Heart left ventricle (tissue), 16 donors: ENCODE data around the gene TGFB1. TPM values are rescaled to one million over a fixed set of nuclear protein-coding genes. Genes with fewer than 3 reads are reported as not detected.
"Not testable (repeated sequence)": the region's sequence is repeated elsewhere in the genome, so short reads cannot be mapped to it uniquely, and the experiment has no call there.

Experiments used
- ATAC-seq, 4 donors: fragments of 200-7000 bp; cut with Tn5 transposase; one replicate each; pipeline ENCODE4 v1.9.1; 2020 to 2022; ENCODE audit warnings: moderate library complexity in 4 of 4, mild to moderate bottlenecking in 3 of 4, moderate number of reproducible peaks in 1 of 4
- DNase-seq, 5 donors: peaks; one replicate each; pipeline ENCODE4 v3.0.0-alpha.2; 2020
- H3K27ac ChIP-seq, 12 donors: fragments of 200-600 bp; sonication (generic) in 4 of 12; one replicate each; pipeline versions ENCODE4 v1.5.0 to v1.8.0; 2016 to 2022; ENCODE audit warnings: mild to moderate bottlenecking in 2 of 12
- H3K27me3 ChIP-seq, 9 donors: fragments of 200-600 bp; sonication (generic) in 2 of 9; one replicate each; pipeline versions ENCODE4 v1.5.1 to v1.8.0; 2016 to 2022; ENCODE audit warnings: mild to moderate bottlenecking in 3 of 9
- H3K36me3 ChIP-seq, 9 donors: fragments of 200-600 bp; sonication (generic) in 2 of 9; one replicate each; pipeline versions ENCODE4 v1.5.0 to v1.8.0; 2018 to 2022; ENCODE audit warnings: mild to moderate bottlenecking in 2 of 9
- H3K4me1 ChIP-seq, 12 donors: fragments of 200-600 bp; sonication (generic) in 4 of 12; one replicate each; pipeline versions ENCODE4 v1.5.0 to v1.8.0; 2016 to 2022; ENCODE audit warnings: mild to moderate bottlenecking in 3 of 12
- H3K4me3 ChIP-seq, 12 donors: fragments of 200-600 bp; sonication (generic) in 4 of 12; one replicate each; pipeline versions ENCODE4 v1.5.0 to v1.8.0; 2017 to 2022; ENCODE audit warnings: mild to moderate bottlenecking in 9 of 12, moderate library complexity in 4 of 12
- H3K9me3 ChIP-seq, 12 donors: fragments of 200-600 bp; sonication (generic) in 4 of 12; one replicate each; pipeline versions ENCODE4 v1.5.0 to v1.8.0; 2016 to 2022; ENCODE audit warnings: mild to moderate bottlenecking in 1 of 12
- CTCF ChIP-seq, 12 donors: fragments of 200-600 bp; sonication (generic) in 4 of 12; IDR thresholded peaks; one replicate each; pipeline versions ENCODE4 v1.5.0 to v1.8.0; 2018 to 2022; ENCODE audit warnings: antibody characterized with exemption in 12 of 12, mild to moderate bottlenecking in 5 of 12
- POLR2A ChIP-seq, 2 donors: fragments of 450-650 bp; IDR thresholded peaks; one replicate each; pipeline ENCODE4 v1.6.1; 2017; ENCODE audit warnings: antibody characterized with exemption in 2 of 2, mild to moderate bottlenecking in 2 of 2, moderate library complexity in 2 of 2
- WGBS, 4 donors: extraction: QIAGEN DNeasy Blood & Tissue Kit in 2 of 4; methylation state at CpG; one replicate each; pipeline versions ENCODE4 v1.1.5 to v1.1.7; 2013 to 2018; 5-methylcytosine and 5-hydroxymethylcytosine counted together
- intact Hi-C, 10 donors: fragments of 100-400 bp; cut with DNase I; formaldehyde crosslinking; loops; one replicate each; pipeline versions ENCODE4 v1.11.1 to v1.14.2; 2022
- polyA plus RNA-seq, 2 donors: library from polyadenylated mRNA; stranded (reverse); fragments of 200-250 nt; gene quantifications; one replicate each; pipeline ENCODE4 v1.2.3, GENCODE V29; 2013
- total RNA-seq, 9 donors: library from RNA; depleted of rRNA in 2 of 9; stranded (reverse); fragments of >200 nt in 2 of 9; fragmentation: NEBNext Ultra II Directional in 3 of 9; extraction: Animal tissue kit (Norgen Biotek cat#: 25700) in 3 of 9; gene quantifications; one replicate each; pipeline versions ENCODE4 v1.1.0 to v1.2.4, GENCODE V29; 2016 to 2023
- donor health status: ischemic (EF 13 %, LVEDD 7.1; RV severe dilation, severe dysfunction).
- donor health status: healthy with polysubstance abuse.
- donor health status: DM: no; HTN: yes; CAD: no.
- donor health status: DM: no; HTN: no; CAD: no.
- donor health status: ischemic (EF 25% LVEDD 6.9; RV normal size, moderate dysfunction).
- donor health status: ischemic (EF 25% LVEDD 5.7; RV mildly dilated, moderate dysfunction).
- donor health status: healthy.
- donor health status: DM: yes; HTN: yes; CAD: no.
- donor health status: ischemic (EF 35%, LVEDD 5.7; RV mildly dilated, moderate dysfunction).
- donor health status: nonischemic (EF 11% LVEDD 7.7; RV severe dilation, severe dysfunction).
- donor health status: DM: yes; HTN: yes; CAD: no.
- donor health status: PGD.
- donor health status: ischemic (EF 29% LVEDD 5.4; RV normal size, mild dysfunction).
- donor health status: nonischemic (EF 23%, LVEDD 6.1; RV moderate dilation, normal function).

Gene TGFB1
- total and polyA plus RNA-seq, 11 donors: 9.4 to 68.8 (median 13.9) TPM

GRCh38 chr19:41371541-41371940 lies 17.8 kb upstream of the TGFB1 start:
- DNase-seq (no peak), ATAC-seq (no peak)
- Histone ChIP-seq H3K9me3 (no peaks in the 10 kb centered on the region), H3K27ac (no peak overlapping the region), H3K4me1 (peaks cover 0 to 49% (median 19%) of the 10 kb centered on the region in 12 donors), H3K27me3 (no peaks in the 10 kb centered on the region), H3K4me3 (no peak overlapping the region), H3K36me3 (peaks cover 0 to 3% (median 0%) of the 10 kb centered on the region in 9 donors)
- TF ChIP-seq POLR2A (IDR thresholded peaks at IDR 0.05): no peak
- intact Hi-C loops: no loop called here
- WGBS, 4 donors: 94 to 97% (median 95%) methylated on average over 8 of the region's 8 CpGs

- ATAC-seq, H3K27me3 ChIP-seq, DNase-seq, intact Hi-C loops, H3K27ac ChIP-seq, H3K9me3 ChIP-seq, H3K4me3 ChIP-seq, H3K36me3 ChIP-seq: not testable (repeated sequence)
- H3K4me1 ChIP-seq: peaks cover 0 to 48% (median 19%) of the 10 kb centered on the region in 12 donors
- 95 to 97% (median 96%) methylated on average over 5 of the region's 5 CpGs for WGBS, 4 donors
Measured at GRCh38 chr19:41371119-41371518, 17.4 kb upstream of the TGFB1 start.

GRCh38 chr19:41369769-41370168 lies 16.0 kb upstream of the TGFB1 start:
- H3K36me3 ChIP-seq: peaks cover 0 to 3% (median 0%) of the 10 kb centered on the region in 9 donors
- no peaks in the 10 kb centered on the region for H3K27me3 ChIP-seq
- no peak overlapping the region for H3K4me3 ChIP-seq
- H3K9me3 ChIP-seq: no peaks in the 10 kb centered on the region
- peaks cover 0 to 54% (median 14%) of the 10 kb centered on the region in 12 donors for H3K4me1 ChIP-seq
- no peak overlapping the region for H3K27ac ChIP-seq
- TF ChIP-seq POLR2A (IDR thresholded peaks at IDR 0.05): no peak
- TF ChIP-seq CTCF (IDR thresholded peaks at IDR 0.05): no peak
- DNase-seq: no peak
- WGBS, 4 donors: 94 to 100% (median 98%) methylated on average over 2 of the region's 2 CpGs
- intact Hi-C loops: no loop called here
- ATAC-seq: no peak

- no peak overlapping the region for H3K4me3 ChIP-seq
- H3K27me3 ChIP-seq: no peaks in the 10 kb centered on the region
- H3K27ac ChIP-seq: peak overlapping the region in 1 of 12 donors; percentile 84
- no peaks in the 10 kb centered on the region for H3K9me3 ChIP-seq
- DNase-seq (no peak), ATAC-seq (no peak)
- peaks cover 0 to 3% (median 0%) of the 10 kb centered on the region in 9 donors for H3K36me3 ChIP-seq
- peaks cover 0 to 57% (median 9%) of the 10 kb centered on the region in 12 donors for H3K4me1 ChIP-seq
- TF ChIP-seq CTCF (IDR thresholded peaks at IDR 0.05) (no peak), POLR2A (IDR thresholded peaks at IDR 0.05) (no peak)
- intact Hi-C loops: no loop called here
- WGBS, 4 donors: 73 to 82% (median 75%) methylated on average over 6 of the region's 6 CpGs
Measured at GRCh38 chr19:41367848-41368301, 14.2 kb upstream of the TGFB1 start.

- H3K27ac ChIP-seq: no peak overlapping the region
- peaks cover 0 to 3% (median 0%) of the 10 kb centered on the region in 9 donors for H3K36me3 ChIP-seq
- DNase-seq (no peak), ATAC-seq (no peak)
- H3K9me3 ChIP-seq: no peaks in the 10 kb centered on the region
- intact Hi-C loops: no loop called here
- 96 to 100% (median 99%) methylated on average over 1 of the region's 1 CpG for WGBS, 4 donors
- no peak for TF ChIP-seq CTCF (IDR thresholded peaks at IDR 0.05)
- TF ChIP-seq POLR2A (IDR thresholded peaks at IDR 0.05): no peak
- H3K4me1 ChIP-seq: peaks cover 0 to 58% (median 9%) of the 10 kb centered on the region in 12 donors
- no peaks in the 10 kb centered on the region for H3K27me3 ChIP-seq
- no peak overlapping the region for H3K4me3 ChIP-seq
Measured at GRCh38 chr19:41366089-41366488, 12.4 kb upstream of the TGFB1 start.
